OCI-M1 (cell line): Measurements from ENCODE around the gene TRAK1.
"Not testable (repeated sequence)": the region's sequence is repeated elsewhere in the genome, so short reads cannot be mapped to it uniquely, and the experiment has no call there.

Experiments
- DNase-seq: peaks from one replicate; lab custom pipeline; 2025; lab: John Stamatoyannopoulos, UW

Gene TRAK1, protein sequence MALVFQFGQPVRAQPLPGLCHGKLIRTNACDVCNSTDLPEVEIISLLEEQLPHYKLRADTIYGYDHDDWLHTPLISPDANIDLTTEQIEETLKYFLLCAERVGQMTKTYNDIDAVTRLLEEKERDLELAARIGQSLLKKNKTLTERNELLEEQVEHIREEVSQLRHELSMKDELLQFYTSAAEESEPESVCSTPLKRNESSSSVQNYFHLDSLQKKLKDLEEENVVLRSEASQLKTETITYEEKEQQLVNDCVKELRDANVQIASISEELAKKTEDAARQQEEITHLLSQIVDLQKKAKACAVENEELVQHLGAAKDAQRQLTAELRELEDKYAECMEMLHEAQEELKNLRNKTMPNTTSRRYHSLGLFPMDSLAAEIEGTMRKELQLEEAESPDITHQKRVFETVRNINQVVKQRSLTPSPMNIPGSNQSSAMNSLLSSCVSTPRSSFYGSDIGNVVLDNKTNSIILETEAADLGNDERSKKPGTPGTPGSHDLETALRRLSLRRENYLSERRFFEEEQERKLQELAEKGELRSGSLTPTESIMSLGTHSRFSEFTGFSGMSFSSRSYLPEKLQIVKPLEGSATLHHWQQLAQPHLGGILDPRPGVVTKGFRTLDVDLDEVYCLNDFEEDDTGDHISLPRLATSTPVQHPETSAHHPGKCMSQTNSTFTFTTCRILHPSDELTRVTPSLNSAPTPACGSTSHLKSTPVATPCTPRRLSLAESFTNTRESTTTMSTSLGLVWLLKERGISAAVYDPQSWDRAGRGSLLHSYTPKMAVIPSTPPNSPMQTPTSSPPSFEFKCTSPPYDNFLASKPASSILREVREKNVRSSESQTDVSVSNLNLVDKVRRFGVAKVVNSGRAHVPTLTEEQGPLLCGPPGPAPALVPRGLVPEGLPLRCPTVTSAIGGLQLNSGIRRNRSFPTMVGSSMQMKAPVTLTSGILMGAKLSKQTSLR

DNA sequence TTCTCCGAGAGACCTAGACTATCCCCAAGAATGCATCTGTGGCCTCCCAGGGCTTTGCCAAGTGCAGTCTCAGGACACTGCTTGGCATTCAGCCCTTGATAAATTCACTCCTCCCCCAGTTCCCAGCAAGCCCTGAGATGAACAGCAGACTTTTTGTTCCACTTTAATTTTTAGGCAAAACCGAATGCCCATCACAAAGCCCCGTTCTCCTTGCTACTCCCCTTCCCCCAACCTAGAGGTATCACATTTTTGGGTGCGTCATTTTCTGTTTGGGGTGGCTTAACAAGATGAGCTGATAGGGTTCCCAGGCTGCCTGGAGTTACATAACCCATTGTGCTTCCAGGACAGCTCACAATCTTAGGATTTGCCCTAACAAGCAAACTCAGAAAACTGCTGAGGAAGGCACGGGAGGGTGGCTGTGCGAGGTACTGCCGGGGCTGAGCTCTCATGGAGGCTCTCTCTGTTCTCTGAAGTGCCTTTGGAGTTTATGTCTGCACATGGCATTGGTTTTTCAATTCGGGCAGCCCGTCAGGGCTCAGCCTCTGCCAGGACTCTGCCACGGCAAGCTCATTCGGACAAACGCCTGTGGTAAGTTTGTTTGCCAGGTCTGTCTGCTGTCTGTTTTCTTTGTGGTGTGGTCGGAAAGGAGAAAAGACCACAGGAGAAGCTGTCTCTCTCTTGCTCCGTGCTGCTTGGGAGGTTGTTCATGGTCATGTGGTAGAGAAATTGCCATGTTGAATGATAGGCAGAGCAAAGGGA is at the start of gene TRAK1:
Gene TRAK1 (plus strand): TSS at position 385 of the 759 bp plus-strand sequence. CDS start 113 bp downstream, at position 498.
- DNase-seq: no peak

GRCh38 chr3:42042747-42043098 is 48.4 kb upstream of the TRAK1 start:
- no peak for DNase-seq

DNA sequence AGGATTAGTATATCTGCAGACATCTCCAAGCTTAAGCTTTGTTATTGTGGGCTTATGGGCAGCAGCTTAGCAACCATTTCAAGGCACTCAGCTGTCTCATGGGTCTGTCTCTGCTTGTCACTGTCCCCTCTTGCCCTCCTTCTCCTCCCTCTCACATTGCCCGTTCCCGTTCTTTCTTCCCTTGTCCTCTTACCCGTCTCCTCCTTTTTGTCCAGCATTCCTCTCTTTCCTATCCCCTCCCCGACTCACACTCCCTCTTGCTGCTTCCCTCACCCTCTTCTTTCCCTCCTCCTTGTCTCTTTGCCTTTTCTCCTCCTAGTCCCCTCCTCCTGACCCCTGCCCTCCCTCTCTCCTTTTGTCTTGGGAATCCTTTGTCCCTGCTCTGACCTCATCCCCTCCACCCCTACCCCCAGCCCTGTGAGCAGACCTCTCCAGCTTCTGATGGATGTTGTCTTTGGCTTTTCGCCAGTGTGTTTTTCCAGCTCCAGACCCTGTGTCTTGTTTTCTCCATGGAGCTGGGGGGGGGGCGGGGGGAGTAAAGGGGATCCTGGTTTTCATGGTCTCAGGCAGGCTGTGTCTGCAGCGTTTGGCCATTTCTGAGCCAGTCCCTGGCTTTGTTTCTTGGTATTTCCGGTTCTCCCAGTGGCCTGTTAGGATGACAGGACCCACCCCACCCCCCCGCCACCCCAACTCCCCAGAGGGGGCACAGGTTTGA is 47.9 kb upstream of the TRAK1 start:
- no peak for DNase-seq

DNA sequence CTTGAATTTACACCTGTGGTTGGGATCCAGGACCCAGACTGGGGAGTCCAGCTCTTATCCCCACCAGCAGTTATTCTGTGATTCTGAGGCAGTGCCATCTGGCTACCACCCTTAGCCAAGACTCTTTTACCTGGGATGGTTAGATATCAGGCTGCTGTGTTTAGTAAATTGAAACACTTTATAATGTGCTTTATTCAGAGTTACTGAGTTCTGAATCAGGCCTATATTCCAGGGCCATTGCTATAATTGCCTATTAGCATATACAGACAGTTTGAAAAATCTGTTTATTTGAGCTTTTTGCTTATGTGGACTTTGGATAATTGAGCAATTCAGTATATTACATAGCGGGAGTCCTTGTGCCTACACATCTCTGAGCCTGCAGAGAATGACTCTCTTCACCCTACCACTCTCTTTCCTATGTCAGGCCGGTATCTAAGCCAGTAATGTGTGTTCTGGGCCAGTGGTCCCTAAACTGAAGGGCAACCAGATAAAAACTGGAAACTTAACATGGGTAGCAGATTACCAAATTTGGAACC is 45.4 kb upstream of the TRAK1 start:
- DNase-seq: no peak

- DNase-seq: not testable (repeated sequence)
Observed at GRCh38 chr3:42048526-42048925, 42.6 kb upstream of the TRAK1 start.

DNA sequence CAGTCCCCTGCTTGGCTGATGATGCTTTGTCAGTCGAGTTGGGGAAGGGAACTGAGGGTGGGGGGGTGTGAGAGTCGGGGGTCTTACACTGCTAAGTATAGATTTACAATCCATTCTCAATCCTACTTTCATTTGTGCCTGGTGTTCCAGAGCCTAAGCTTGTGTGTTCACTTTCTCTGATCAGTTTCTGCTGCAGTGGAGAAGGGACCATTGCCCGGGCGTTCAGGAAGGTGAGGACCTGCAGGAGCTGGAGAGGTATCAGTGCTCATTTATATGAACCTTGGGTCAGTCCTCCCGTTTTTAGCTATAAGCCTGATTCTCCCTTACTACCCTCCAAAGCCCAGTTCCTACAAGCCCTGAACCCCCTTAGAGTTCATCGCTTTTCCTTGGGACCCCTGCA is 41.0 kb upstream of the TRAK1 start:
- DNase-seq: no peak

GRCh38 chr3:42051384-42052131 is 39.6 kb upstream of the TRAK1 start:
- DNase-seq: peak; percentile 63

DNA sequence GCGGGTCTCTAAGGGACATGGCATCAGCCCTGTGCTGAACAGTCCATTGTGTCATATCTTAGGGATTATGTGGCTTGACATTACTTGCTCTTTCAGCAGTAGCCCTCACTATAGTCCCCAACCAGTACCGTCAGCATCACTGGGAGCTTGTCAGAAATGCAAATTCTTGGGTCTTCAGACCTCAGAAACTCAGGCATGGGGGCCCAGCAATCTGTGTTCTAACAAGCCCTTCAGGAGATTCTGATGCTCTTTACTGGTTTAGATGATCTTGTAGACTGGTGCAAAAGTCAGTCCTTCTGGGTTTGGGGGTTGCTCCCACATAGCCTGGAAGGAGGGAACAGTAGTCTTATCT is 39.0 kb upstream of the TRAK1 start:
- DNase-seq: no peak

DNA sequence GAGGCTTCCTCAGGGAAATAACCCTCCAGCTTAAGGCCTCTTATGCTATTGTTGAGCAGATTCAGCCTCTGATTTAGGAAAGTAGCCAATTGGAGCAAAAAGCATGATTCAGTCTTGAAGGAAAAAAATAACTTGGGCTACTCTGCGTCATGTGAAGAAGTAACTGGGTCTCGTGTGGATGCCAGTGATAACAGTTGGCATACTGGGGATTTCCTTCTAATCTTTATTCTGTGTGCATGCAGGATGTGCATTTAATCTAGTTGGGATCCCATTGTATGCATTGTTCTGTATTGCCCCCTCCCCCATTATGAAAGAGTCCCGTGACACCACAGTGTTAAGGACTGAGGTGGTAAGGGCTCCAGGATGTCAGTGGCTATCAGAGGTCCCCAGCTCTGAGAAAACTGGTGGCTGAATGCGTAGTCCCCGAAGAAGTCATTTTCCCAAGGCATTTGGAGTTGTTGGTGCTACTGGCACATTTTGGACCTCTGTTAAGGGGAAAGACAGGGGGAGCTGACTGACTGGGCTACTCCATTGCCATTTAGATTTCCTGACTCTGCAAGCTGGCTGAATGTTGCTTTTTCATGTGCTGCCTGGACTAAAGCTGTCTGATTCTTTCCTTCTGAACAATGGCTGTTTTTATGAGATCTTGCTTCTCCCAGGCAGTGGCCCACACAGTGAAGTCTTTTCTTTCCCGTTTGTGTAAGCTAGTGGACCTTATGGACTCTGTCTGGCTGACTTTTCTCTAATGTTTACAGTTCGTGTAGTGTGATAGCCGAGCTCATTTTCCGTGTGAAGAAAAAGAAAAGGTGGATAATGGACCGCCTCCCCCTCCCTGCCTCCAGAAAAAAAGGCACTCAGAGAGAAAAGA is 38.4 kb upstream of the TRAK1 start:
- DNase-seq: no peak

DNA sequence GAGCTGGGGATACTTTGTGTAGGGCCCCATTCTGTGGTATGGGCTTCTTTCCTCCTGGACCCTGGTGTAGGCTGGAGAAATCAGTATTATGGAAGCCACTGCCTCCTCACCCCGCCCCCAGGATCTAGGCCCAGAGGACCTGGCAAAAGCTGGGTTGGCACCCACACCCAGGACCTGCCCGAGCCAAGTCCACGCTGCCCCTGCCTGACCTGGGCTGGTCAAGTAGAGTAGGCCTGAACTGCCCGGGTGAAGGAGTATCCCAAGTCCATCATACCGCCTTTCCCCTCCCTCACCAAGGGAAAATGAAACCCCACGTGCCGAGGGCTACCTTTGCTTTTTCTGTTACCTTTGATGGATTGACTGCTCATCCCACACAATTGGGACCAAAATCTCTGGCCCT is 37.7 kb upstream of the TRAK1 start:
- no peak for DNase-seq

DNA sequence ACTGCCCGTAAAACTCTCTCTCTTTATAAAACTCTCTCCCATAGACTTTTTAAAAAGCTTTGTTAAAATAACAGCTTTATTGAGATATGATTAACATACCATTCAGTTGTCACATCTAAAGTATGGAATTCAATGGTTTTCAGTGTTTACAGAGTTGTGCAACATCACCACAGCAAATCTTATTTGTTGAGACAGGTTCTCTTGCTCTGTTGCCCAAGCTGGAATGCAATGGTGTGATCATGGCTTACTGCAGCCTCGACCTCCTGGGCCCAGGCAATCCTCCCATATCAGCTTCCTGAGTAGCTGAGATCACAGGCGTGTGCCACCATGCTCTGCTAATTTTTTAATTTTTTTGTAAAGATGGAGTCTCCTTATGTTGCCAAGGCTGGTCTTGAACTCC is 35.9 kb upstream of the TRAK1 start:
- no peak for DNase-seq

GRCh38 chr3:42056840-42057239 is 34.3 kb upstream of the TRAK1 start:
- DNase-seq: no peak

GRCh38 chr3:42057561-42058211 is 33.5 kb upstream of the TRAK1 start:
- no peak for DNase-seq

- DNase-seq: no peak
Observed at GRCh38 chr3:42061025-42061712, 30.0 kb upstream of the TRAK1 start.

DNA sequence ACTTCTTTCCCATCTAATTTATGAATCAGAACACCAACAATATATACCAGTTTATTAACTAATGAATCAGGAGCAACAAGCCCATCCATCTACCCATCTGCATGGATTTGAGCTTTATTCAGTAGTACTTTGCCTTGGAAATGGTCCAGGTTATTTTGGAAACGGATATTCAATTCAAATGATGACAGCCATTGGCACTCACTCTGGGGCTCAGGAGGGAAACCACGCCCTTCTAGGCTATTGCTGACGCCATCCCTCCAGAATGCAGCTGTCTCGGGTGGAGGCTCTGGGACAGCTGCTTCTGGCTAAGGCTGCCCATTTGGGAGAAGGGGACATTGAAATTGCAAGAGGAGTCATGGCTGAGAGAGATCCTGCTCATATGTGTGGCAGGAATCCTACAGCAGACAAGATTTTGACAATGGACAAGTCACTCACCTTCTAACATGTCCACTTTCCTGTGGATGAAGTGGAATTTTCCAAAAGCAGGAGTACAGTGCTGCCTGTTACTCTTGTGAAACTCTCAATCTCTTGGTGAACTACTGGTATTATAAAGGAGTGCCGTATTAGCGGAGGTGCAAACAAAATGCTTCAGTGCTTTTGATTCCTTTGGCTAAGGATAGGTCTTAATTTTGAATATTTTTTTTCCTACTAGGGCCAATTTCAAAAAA is 29.3 kb upstream of the TRAK1 start:
- DNase-seq: no peak

DNA sequence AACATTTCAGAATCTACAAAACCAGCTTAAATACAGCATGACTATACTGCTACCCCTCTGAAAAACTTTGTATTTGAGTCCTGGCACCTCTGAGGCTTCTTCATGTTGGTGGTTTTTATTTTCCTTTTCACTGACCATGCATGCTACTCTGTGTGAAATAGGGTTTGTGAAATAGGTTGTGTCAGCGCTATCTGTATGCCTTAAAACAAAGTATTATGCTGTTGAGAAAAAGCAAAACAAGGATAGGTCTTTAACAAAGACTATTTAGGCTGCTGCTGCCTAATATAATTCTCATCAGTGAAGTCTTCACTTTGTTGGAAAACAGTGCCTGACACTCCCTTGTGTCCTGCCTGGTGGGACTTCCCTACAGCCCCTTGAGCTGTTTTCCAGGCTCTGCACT is 28.7 kb upstream of the TRAK1 start:
- DNase-seq: no peak

GRCh38 chr3:42063888-42064287 is 27.3 kb upstream of the TRAK1 start:
- no peak for DNase-seq
